Measurements from ENCODE around the gene FAM13C.

Gene FAM13C

GRCh38 chr10:59360605-59361405 lies 1.5 kb downstream of the FAM13C start:
- DNase-seq = no peak

- no peak for DNase-seq
Measured at GRCh38 chr10:59358576-59358975, 3.8 kb downstream of the FAM13C start.

- no peak for DNase-seq
Measured at GRCh38 chr10:59354434-59354833, 7.9 kb downstream of the FAM13C start.

DNA sequence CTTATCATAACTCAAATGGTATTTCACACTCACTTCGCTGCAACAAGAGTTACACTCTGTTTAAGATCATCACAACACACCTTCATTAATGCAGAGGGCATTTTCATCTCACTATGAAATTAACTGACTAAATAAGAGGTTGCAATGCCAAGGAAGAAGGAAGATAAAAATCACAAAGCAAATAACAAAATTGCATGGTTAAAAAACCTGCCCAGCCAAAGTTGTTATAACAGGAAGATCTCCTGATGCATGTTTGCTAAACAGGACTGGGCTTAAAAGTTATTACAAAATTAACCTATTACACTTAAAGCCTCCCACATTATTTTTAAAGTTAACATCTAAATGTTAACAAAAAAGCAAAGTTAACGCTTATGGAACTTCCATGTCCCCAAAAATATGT lies 11.8 kb downstream of the FAM13C start:
- DNase-seq = no peak

GRCh38 chr10:59346321-59346720 lies 16.0 kb downstream of the FAM13C start:
- no peak for DNase-seq

- no peak for DNase-seq
Measured at GRCh38 chr10:59342723-59343122, 19.6 kb downstream of the FAM13C start.

- no peak for DNase-seq
Measured at GRCh38 chr10:59342000-59342399, 20.3 kb downstream of the FAM13C start.

DNA sequence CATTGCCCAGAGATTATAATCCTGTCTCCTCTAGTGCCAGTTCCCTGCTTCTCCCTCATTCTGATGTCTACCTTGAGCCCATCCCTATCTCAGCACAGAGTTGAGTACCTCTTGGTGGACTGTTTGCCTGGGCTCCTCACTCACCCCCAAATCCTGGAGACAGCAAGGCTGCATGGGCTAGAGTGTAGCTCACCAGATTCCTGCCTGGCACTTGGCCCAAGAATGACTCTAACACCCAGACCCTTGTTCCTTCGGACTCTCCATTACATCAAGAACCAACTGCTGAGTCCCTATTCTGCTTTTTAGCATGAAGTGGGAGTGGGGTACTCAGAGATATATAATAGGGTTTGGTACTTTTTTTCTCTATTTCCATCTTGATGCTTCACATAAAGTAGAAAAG lies 22.1 kb downstream of the FAM13C start:
- no peak for DNase-seq

DNA sequence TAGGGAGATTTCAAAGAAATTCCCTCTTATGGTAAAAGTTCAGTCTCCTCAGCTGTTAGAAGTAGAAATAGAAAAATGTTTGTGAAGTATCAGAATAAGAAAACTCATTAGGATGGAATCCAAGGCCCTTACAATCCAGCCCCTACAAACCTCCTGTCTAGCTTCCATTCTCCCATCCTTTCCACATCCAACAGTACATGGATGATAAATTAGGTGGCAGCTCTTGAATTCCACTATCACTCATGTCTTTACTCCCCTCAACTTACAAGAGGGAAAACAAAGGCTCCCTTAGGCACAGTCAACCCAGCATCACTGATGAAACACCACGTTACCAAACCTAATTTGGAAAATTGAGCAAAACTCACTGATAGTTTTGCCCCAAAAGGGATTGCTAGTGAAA lies 23.0 kb downstream of the FAM13C start:
- no peak for DNase-seq

DNA sequence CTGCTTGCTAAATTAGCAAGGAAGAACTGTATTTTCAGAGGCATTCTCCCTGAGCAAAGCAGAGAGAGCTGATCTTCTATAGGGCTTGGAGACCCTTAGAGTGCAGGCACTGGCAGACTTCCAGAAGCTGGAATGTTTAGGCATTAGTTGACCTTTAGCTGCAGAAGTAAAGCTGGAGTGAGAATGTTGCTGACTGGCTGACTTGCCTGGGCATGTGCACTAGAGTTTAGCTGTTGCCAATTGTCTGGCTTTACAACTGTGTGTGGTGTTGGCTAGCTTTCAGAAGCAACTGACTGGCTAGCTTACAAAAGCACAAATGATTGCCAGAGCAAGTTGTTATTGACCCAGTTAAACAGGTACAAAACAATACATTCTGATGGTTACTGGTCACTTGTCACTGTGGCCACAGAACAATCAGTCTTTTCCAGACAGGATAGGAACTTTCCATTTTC lies 25.1 kb downstream of the FAM13C start:
- peak; percentile 90 for DNase-seq

DNA sequence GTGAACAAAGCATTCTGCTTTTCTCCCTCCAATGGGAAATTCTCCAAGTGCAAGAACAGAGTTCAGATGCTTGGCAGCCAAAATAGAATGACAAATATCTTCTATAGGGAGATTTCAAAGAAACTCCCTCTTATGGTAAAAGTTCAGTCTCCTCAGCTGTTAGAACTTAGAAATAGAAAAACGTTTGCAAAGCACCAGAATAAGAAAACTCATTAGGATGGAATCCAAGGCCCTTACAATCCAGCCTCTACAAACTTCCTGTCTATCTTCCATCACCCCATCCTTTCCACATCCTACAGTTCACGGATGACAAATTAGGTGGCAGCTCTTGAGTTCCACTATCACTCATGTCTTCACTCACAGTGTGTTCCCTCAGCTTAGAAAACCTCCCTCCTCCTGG lies 25.7 kb downstream of the FAM13C start:
- DNase-seq = peak; percentile 66

DNA sequence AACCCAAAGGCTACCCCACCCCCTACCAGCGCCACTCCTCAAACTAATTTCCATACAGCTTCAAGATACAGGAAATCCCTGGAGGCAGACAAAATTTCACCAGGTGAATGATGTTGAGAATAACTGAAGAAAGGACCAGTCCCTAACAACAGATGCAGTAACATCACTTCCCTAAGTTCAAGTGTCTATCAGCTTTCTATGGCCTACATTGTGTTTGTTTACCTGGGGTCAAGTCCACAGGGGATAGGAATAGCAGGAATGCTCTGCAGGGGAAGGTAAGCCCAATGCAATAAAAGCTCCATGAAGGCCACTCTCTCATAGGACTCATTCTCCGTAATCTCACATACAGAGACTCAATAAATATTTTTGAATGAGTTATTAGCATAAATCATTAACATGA lies 26.9 kb downstream of the FAM13C start:
- DNase-seq = no peak

DNA sequence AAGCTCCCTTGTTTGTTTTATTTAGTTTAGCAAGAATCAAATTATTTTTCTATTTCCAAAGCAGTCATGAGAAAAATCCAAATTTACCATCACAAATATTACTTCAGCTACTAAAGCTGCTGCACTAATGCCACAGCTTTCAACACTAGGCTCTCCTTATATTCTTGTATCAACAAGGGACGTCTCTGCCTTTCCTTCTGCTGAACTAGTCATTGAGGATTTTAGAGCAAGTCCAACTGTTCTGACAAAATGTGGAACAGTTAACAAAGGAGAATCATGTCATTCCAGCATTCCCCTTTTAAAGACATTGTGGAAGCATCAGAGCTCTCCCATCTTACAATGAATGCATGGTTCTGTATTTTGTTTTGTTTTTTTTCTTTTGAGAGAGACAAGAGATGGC lies 28.6 kb downstream of the FAM13C start:
- no peak for DNase-seq

GRCh38 chr10:59332581-59332980 lies 29.8 kb downstream of the FAM13C start:
- no peak for DNase-seq

- DNase-seq = no peak
Measured at GRCh38 chr10:59331661-59332060, 30.7 kb downstream of the FAM13C start.

DNA sequence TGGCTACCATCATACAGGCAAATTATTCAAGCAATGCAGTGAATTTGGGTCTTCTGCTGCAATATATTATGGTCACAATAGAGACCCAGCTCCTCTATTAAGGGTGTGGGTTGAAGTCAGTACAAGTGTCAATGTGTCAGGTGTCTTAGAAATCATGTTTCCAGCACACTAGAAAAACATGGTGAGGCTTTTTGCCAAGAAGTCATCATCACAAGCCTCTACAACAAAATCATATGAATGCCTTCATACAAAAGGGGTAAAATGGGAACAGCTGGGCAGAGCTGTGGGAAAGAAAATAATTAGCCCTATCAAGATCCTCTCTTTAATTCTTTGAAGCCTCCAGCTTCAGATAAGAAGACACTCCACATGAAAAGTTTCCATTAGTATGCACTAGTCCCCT lies 37.2 kb downstream of the FAM13C start:
- DNase-seq = peak; percentile 54

DNA sequence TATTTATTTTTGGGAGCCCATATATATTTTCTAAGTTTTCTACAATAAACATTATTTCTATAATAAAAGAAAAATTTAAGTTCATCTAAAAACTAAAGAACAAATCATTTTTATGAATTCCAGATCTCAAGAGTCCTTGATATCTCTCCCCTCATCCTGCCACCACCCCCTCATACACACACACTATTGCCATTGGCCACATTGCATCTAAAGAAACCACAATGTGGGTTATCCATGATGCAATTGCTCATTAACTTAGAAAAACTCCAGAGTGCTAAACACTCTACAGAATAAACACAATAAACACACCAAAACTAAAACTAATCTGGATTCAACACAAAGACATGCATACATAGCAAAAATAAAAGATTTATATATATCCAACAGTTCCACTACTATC lies 37.8 kb downstream of the FAM13C start:
- DNase-seq = no peak

GRCh38 chr10:59323831-59324401 lies 38.4 kb downstream of the FAM13C start:
- DNase-seq = no peak

- DNase-seq = no peak
Measured at GRCh38 chr10:59323036-59323459, 39.3 kb downstream of the FAM13C start.

DNA sequence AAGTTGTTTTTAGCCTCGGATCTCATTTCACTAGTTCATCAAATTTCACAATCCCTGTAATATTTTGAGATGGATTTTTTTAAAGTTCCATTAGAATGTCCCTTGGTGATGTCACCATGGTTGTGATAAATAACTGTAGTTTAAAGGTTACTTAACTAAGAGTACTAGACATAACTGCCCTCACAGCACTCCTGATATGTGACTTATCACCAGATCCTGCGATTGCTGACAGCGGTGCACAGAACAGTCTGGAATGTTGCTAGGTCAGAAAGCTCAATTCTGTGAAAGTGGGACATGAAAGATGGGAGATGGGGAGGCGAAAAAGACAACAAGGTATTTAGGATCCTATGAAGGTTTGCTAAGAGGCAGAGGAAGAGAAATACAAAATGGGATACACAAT lies 40.2 kb downstream of the FAM13C start:
- DNase-seq = no peak

GRCh38 chr10:59320355-59320754 lies 42.0 kb downstream of the FAM13C start:
- peak; percentile 76 for DNase-seq

DNA sequence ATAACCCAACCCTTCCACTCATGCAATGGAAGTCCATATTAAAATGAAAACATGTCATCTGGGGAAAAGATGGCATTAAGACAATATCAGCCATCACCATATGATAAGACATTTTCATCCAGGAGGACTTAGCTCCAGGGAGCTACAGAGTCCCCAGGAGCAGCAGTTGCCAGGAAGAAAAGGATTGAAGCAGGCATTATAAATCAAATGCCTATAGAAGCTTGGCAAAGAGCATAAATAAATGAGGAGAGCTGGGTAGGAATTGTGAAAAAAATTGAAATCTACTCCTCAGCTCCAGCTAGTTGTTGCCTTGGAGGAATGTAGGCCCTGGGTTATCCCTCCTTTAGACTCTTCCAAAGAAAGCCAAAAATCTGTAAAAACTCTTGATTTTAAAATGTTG lies 42.5 kb downstream of the FAM13C start:
- DNase-seq = peak; percentile 28

DNA sequence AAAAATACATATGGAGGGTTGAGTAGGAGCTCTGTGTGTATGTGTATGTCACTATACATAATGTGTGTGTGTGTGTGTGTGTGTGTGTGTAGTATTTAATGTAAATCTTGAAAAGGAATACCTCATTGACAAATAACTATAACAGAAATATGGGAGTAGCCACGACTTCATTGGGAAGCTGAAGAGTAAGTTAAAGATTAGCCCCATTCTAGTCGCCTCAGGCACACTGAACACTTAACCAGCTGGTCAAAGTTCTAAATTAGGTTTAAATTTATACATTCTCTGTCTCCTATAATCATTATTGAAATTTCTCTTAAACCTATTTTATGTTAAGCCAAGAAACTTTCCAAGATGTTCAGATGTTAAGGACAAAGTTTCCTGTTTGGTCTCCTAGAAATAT lies 45.3 kb downstream of the FAM13C start:
- no peak for DNase-seq

- DNase-seq = no peak
Measured at GRCh38 chr10:59315465-59315864, 46.9 kb downstream of the FAM13C start.

GRCh38 chr10:59314268-59314667 lies 48.1 kb downstream of the FAM13C start:
- DNase-seq = no peak
